Right cardiac atrium (tissue), 5 donors: ENCODE results near the gene TENM3. TPM values are rescaled to one million over a fixed set of nuclear protein-coding genes. Genes with fewer than 3 reads are reported as not detected.

Experiments used
- ATAC-seq, 2 donors: fragments of 200-7000 bp; cut with Tn5 transposase; one replicate each; pipeline versions ENCODE4 v1.8.0 to v1.9.1; 2020; ENCODE audit warnings: moderate library complexity in 2 of 2, mild to moderate bottlenecking in 1 of 2
- DNase-seq, 3 donors: peaks; one replicate each; pipeline ENCODE4 v3.0.0-alpha.2; 2020
- H3K27ac ChIP-seq: one replicate; pipeline ENCODE4 v1.5.1; 2013; ENCODE audit warnings: mild to moderate bottlenecking, low read length, control low read depth, moderate library complexity
- H3K27me3 ChIP-seq: one replicate; pipeline ENCODE4 v1.6.1; 2013; ENCODE audit not compliant: control insufficient read depth, insufficient read depth
- H3K4me1 ChIP-seq: one replicate; pipeline ENCODE4 v1.6.1; 2013; ENCODE audit warnings: low read length; ENCODE audit not compliant: control insufficient read depth, insufficient read depth
- H3K4me3 ChIP-seq: one replicate; pipeline ENCODE4 v1.5.1; 2013; ENCODE audit warnings: low read length, control low read depth
- H3K9me3 ChIP-seq: one replicate; pipeline ENCODE4 v1.6.1; 2013; ENCODE audit warnings: low read length; ENCODE audit not compliant: control insufficient read depth
- WGBS: extraction: QIAGEN DNeasy Blood & Tissue Kit; methylation state at CpG from one replicate; pipeline ENCODE4 v1.1.7; 2013; 5-methylcytosine and 5-hydroxymethylcytosine counted together
- intact Hi-C, 4 donors: fragments of 100-400 bp; cut with DNase I; formaldehyde crosslinking; loops; one replicate each; pipeline versions ENCODE4 v1.11.0 to v1.14.0; 2022 to 2023
- polyA plus RNA-seq: library from polyadenylated mRNA; stranded (reverse); fragments of 200-250 nt; gene quantifications from one replicate; pipeline ENCODE4 v1.2.3, GENCODE V29; 2013
- total RNA-seq, 4 donors: library from RNA; stranded (reverse); fragmentation: NEBNext Ultra II Directional; extraction: Animal tissue kit (Norgen Biotek cat#: 25700); gene quantifications; one replicate each; pipeline ENCODE4 v1.2.1, GENCODE V29; 2021
- donor health status: healthy with polysubstance abuse.
- donor health status: DM: no; HTN: yes; CAD: no.
- donor health status: DM: no; HTN: no; CAD: no.
- donor health status: DM: no; HTN: yes; CAD: no; lungs with severe emphysema.
- donor health status: DM: yes; HTN: yes; CAD: no.

TENM3 gene
- total and polyA plus RNA-seq, 5 donors: 0.88 to 9.5 (median 5.0) TPM

GRCh38 chr4:182711211-182711610 is 468.0 kb downstream of the TENM3 start:
- H3K27me3 ChIP-seq: no peaks in the 10 kb centered on the region
- H3K9me3 ChIP-seq: no peaks in the 10 kb centered on the region
- intact Hi-C loops: no loop called here
- no peaks in the 10 kb centered on the region for H3K4me1 ChIP-seq
- no peak overlapping the region for H3K4me3 ChIP-seq
- ATAC-seq (no peak), DNase-seq (no peak)
- WGBS: 51% methylated on average over 2 of the region's 2 CpGs
- H3K27ac ChIP-seq: no peak overlapping the region

- Histone ChIP-seq H3K27me3 (no peaks in the 10 kb centered on the region), H3K4me1 (no peaks in the 10 kb centered on the region), H3K27ac (no peak overlapping the region), H3K4me3 (no peak overlapping the region), H3K9me3 (no peaks in the 10 kb centered on the region)
- intact Hi-C loops: no loop called here
- 80% methylated on average over 3 of the region's 3 CpGs for WGBS
- DNase-seq (no peak), ATAC-seq (no peak)
These were observed 472.3 kb downstream of the TENM3 start for GRCh38 chr4:182715548-182715947.

- ATAC-seq (no peak), DNase-seq (no peak)
- Histone ChIP-seq H3K4me3 (no peak overlapping the region), H3K9me3 (no peaks in the 10 kb centered on the region), H3K27me3 (no peaks in the 10 kb centered on the region), H3K4me1 (no peaks in the 10 kb centered on the region), H3K27ac (no peak overlapping the region)
- intact Hi-C loops: no loop called here
- WGBS: 54% methylated on average over 3 of the region's 3 CpGs
These were observed 473.0 kb downstream of the TENM3 start for GRCh38 chr4:182716192-182716591.

- ATAC-seq (no peak), DNase-seq (no peak)
- H3K4me3 ChIP-seq: no peak overlapping the region
- no peaks in the 10 kb centered on the region for H3K9me3 ChIP-seq
- H3K27me3 ChIP-seq: no peaks in the 10 kb centered on the region
- 80% methylated on average over 6 of the region's 6 CpGs for WGBS
- no peak overlapping the region for H3K27ac ChIP-seq
- H3K4me1 ChIP-seq: no peaks in the 10 kb centered on the region
- intact Hi-C loops: no loop called here
These were observed 474.8 kb downstream of the TENM3 start for GRCh38 chr4:182717788-182718583.

GRCh38 chr4:182724414-182724813 is 481.2 kb downstream of the TENM3 start:
- Histone ChIP-seq H3K4me3 (no peak overlapping the region), H3K9me3 (no peaks in the 10 kb centered on the region), H3K27ac (no peak overlapping the region), H3K4me1 (no peaks in the 10 kb centered on the region), H3K27me3 (no peaks in the 10 kb centered on the region)
- no peak for DNase-seq
- intact Hi-C loops: no loop called here
- WGBS: 35% methylated on average over 2 of the region's 2 CpGs
- no peak for ATAC-seq

- Histone ChIP-seq H3K27me3 (no peaks in the 10 kb centered on the region), H3K27ac (no peak overlapping the region), H3K4me1 (no peaks in the 10 kb centered on the region), H3K4me3 (no peak overlapping the region), H3K9me3 (no peaks in the 10 kb centered on the region)
- ATAC-seq (no peak), DNase-seq (no peak)
- 96% methylated on average over 2 of the region's 2 CpGs for WGBS
- intact Hi-C loops: no loop called here
These were observed 486.3 kb downstream of the TENM3 start for GRCh38 chr4:182729516-182729915.

- no peak for ATAC-seq
- DNase-seq: no peak
- intact Hi-C loops: no loop called here
- no peak overlapping the region for H3K4me3 ChIP-seq
- no peak overlapping the region for H3K27ac ChIP-seq
- no peaks in the 10 kb centered on the region for H3K27me3 ChIP-seq
- no peaks in the 10 kb centered on the region for H3K9me3 ChIP-seq
- 85% methylated on average over 3 of the region's 3 CpGs for WGBS
- H3K4me1 ChIP-seq: no peaks in the 10 kb centered on the region
These were observed 487.6 kb downstream of the TENM3 start for GRCh38 chr4:182730791-182731190.

GRCh38 chr4:182736207-182736606 is 493.0 kb downstream of the TENM3 start:
- Histone ChIP-seq H3K27me3 (no peaks in the 10 kb centered on the region), H3K27ac (no peak overlapping the region), H3K4me1 (no peaks in the 10 kb centered on the region), H3K9me3 (no peaks in the 10 kb centered on the region), H3K4me3 (no peak overlapping the region)
- WGBS: 41% methylated on average over 2 of the region's 2 CpGs
- no peak for DNase-seq
- no peak for ATAC-seq
- intact Hi-C loops: no loop called here

- WGBS: 50% methylated on average over 8 of the region's 8 CpGs
- DNase-seq (no peak), ATAC-seq (no peak)
- Histone ChIP-seq H3K4me3 (no peak overlapping the region), H3K27me3 (no peaks in the 10 kb centered on the region), H3K4me1 (no peaks in the 10 kb centered on the region), H3K9me3 (no peaks in the 10 kb centered on the region), H3K27ac (no peak overlapping the region)
- intact Hi-C loops: no loop called here
These were observed 495.3 kb downstream of the TENM3 start for GRCh38 chr4:182738283-182739047.

GRCh38 chr4:182740256-182740655 is 497.1 kb downstream of the TENM3 start:
- H3K4me1 ChIP-seq: no peaks in the 10 kb centered on the region
- intact Hi-C loops: no loop called here
- no peaks in the 10 kb centered on the region for H3K9me3 ChIP-seq
- 88% methylated on average over 3 of the region's 3 CpGs for WGBS
- no peaks in the 10 kb centered on the region for H3K27me3 ChIP-seq
- ATAC-seq (no peak), DNase-seq (no peak)
- no peak overlapping the region for H3K4me3 ChIP-seq
- no peak overlapping the region for H3K27ac ChIP-seq

- no peak overlapping the region for H3K27ac ChIP-seq
- H3K4me3 ChIP-seq: no peak overlapping the region
- DNase-seq (no peak), ATAC-seq (peak; percentile 53 to 69)
- H3K9me3 ChIP-seq: no peaks in the 10 kb centered on the region
- no peaks in the 10 kb centered on the region for H3K4me1 ChIP-seq
- intact Hi-C loops: no loop called here
- H3K27me3 ChIP-seq: no peaks in the 10 kb centered on the region
- 78% methylated on average over 6 of the region's 6 CpGs for WGBS
These were observed 497.9 kb downstream of the TENM3 start for GRCh38 chr4:182741054-182741453.
